ENCODE data around the gene RIMS4. TPM values are rescaled to one million over a fixed set of nuclear protein-coding genes. Genes with fewer than 3 reads are reported as not detected.

The RIMS4 gene
- total and polyA plus RNA-seq, 2 of the 13 experiments (the other 11 are each of a cell fraction or from before 2014, with no cell fraction given): 0.01 to 0.07 TPM

DNA sequence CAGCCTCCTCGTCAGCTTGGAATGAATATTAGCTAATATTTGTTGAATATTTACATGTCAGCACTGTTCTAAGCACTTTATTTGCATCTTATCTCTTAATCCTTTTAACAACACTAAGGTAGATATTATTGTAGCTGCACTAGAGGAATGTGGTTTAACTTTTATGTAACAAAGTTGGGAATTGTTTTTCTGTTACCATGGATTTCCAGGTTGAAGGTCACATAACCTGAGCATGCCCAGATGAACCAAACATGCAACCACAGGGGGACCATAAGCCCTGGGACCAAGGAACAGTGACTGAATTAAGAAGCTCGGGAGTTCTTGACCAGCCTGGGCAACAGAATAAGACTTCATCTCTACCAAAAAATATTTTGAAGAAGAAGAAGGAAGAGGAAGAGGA lies 46.1 kb upstream of the RIMS4 start (continued):
- no peak for TF ChIP-seq RFXANK (CRISPR knock-in tag; IDR thresholded peaks at IDR 0.05)
- TF ChIP-seq PRMT3 (CRISPR knock-in tag; IDR thresholded peaks at IDR 0.05; ENCODE audit: borderline replicate concordance, low read depth): no peak
- TF ChIP-seq SOX5 (CRISPR knock-in tag; IDR thresholded peaks at IDR 0.05; ENCODE audit: borderline replicate concordance): peak; percentile 42; the same call in 1 of the 2 replicates
- TF ChIP-seq ZNF883 (CRISPR knock-in tag; IDR thresholded peaks at IDR 0.05; ENCODE audit: not compliant biosample characterization): no peak
- no peak for TF ChIP-seq TEAD3 (CRISPR knock-in tag; optimal IDR thresholded peaks at IDR 0.05; ENCODE audit: borderline replicate concordance)
- no peak for TF ChIP-seq FOSL1 (CRISPR knock-in tag; IDR thresholded peaks at IDR 0.05; ENCODE audit: borderline replicate concordance)
- no peak for TF ChIP-seq ZNF160 (CRISPR knock-in tag; IDR thresholded peaks at IDR 0.05)
- TF ChIP-seq SOX6 (IDR thresholded peaks at IDR 0.05): no peak
- TF ChIP-seq SOX6 (CRISPR knock-in tag; IDR thresholded peaks at IDR 0.05): 0 out of 2 replicates have a peak, but pooled peaks have one; percentile 16
- TF ChIP-seq, protein P1, sequence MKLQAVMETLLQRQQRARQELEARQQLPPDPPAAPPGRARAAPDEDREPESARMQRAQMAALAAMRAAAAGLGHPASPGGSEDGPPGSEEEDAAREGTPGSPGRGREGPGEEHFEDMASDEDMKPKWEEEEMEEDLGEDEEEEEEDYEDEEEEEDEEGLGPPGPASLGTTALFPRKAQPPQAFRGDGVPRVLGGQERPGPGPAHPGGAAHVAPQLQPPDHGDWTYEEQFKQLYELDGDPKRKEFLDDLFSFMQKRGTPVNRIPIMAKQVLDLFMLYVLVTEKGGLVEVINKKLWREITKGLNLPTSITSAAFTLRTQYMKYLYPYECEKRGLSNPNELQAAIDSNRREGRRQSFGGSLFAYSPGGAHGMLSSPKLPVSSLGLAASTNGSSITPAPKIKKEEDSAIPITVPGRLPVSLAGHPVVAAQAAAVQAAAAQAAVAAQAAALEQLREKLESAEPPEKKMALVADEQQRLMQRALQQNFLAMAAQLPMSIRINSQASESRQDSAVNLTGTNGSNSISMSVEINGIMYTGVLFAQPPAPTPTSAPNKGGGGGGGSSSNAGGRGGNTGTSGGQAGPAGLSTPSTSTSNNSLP (IDR thresholded peaks at IDR 0.05; ENCODE audit: low read depth, low read length): 0 out of 2 replicates have a peak, but pooled peaks have one; percentile 15
- TF ChIP-seq ZNF235 (CRISPR knock-in tag; IDR thresholded peaks at IDR 0.05; ENCODE audit: borderline replicate concordance): no peak
- TF ChIP-seq ZNF839 (CRISPR knock-in tag; IDR thresholded peaks at IDR 0.05; ENCODE audit: borderline replicate concordance): no peak
- no peak for TF ChIP-seq ZNF296 (CRISPR knock-in tag; conservative IDR thresholded peaks at IDR 0.05)
- TF ChIP-seq ZNF256 (CRISPR knock-in tag; conservative IDR thresholded peaks at IDR 0.05): no peak
- TF ChIP-seq FOXP1 (IDR thresholded peaks at IDR 0.05): no peak
- TF ChIP-seq FOXP1 (CRISPR knock-in tag; IDR thresholded peaks at IDR 0.05): 0 out of 2 replicates have a peak, but pooled peaks have one; percentile 17
- no peak for TF ChIP-seq SOX13 (IDR thresholded peaks at IDR 0.05)
- TF ChIP-seq SOX13 (CRISPR knock-in tag; conservative IDR thresholded peaks at IDR 0.05 in 1 of 2, IDR thresholded peaks at IDR 0.05 in 1 of 2): peak in 1 of 2 experiments; percentile 21; a peak in 1 of 4 replicates
- TF ChIP-seq, protein P2, sequence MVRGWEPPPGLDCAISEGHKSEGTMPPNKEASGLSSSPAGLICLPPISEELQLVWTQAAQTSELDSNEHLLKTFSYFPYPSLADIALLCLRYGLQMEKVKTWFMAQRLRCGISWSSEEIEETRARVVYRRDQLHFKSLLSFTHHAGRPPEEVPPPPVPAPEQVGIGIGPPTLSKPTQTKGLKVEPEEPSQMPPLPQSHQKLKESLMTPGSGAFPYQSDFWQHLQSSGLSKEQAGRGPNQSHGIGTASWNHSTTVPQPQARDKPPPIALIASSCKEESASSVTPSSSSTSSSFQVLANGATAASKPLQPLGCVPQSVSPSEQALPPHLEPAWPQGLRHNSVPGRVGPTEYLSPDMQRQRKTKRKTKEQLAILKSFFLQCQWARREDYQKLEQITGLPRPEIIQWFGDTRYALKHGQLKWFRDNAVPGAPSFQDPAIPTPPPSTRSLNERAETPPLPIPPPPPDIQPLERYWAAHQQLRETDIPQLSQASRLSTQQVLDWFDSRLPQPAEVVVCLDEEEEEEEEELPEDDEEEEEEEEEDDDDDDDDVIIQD (CRISPR knock-in tag; IDR thresholded peaks at IDR 0.05; ENCODE audit: low read depth): no peak
- peak; percentile 75; the same call in 1 of the 2 replicates for TF ChIP-seq RXRB (CRISPR knock-in tag; IDR thresholded peaks at IDR 0.05; ENCODE audit: borderline replicate concordance)
- TF ChIP-seq AKAP8 (CRISPR knock-in tag; IDR thresholded peaks at IDR 0.05): no peak
- TF ChIP-seq, protein P3, sequence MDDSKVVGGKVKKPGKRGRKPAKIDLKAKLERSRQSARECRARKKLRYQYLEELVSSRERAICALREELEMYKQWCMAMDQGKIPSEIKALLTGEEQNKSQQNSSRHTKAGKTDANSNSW (CRISPR knock-in tag; IDR thresholded peaks at IDR 0.05; ENCODE audit: borderline replicate concordance): no peak
- TF ChIP-seq, protein P4, sequence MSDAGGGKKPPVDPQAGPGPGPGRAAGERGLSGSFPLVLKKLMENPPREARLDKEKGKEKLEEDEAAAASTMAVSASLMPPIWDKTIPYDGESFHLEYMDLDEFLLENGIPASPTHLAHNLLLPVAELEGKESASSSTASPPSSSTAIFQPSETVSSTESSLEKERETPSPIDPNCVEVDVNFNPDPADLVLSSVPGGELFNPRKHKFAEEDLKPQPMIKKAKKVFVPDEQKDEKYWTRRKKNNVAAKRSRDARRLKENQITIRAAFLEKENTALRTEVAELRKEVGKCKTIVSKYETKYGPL (CRISPR knock-in tag; IDR thresholded peaks at IDR 0.05): peak; percentile 50; the same call in 1 of the 2 replicates
- TF ChIP-seq RFX1 (IDR thresholded peaks at IDR 0.05): peak; percentile 34
- peak; percentile 96 for TF ChIP-seq PPARG (CRISPR knock-in tag; conservative IDR thresholded peaks at IDR 0.05)
- peak; percentile 73 for TF ChIP-seq RFX3 (CRISPR knock-in tag; IDR thresholded peaks at IDR 0.05)
- TF ChIP-seq NFYB (CRISPR knock-in tag; IDR thresholded peaks at IDR 0.05): no peak
- peak; percentile 84 for TF ChIP-seq NR2C2 (CRISPR knock-in tag; IDR thresholded peaks at IDR 0.05; ENCODE audit: borderline replicate concordance)
